ENCODE measurements around the gene ATIC.

The ATIC gene

GRCh38 chr2:215361876-215362561 lies 50.2 kb downstream of the ATIC start:
- Histone ChIP-seq H3K36me3 (replicated peaks) (peaks cover 76% of the 10 kb centered on the region), H3K27ac (no peak overlapping the region), H3K4me3 (ENCODE audit: low read depth, low read length) (no peak overlapping the region), H3K27me3 (replicated peaks) (no peaks in the 10 kb centered on the region)
- TF ChIP-seq CTCF (IDR thresholded peaks at IDR 0.05; ENCODE audit: low read depth, low read length, missing control alignments), result no peak
- in situ Hi-C loops (cut with HindIII; ENCODE audit: low pct_ligation_motif_present, low sequenced_read_pairs), result no loop called here
- DNase-seq, result peak; percentile 49

GRCh38 chr2:215362562-215362904 lies 50.7 kb downstream of the ATIC start:
- in situ Hi-C loops (cut with HindIII; ENCODE audit: low pct_ligation_motif_present, low sequenced_read_pairs), result no loop called here
- DNase-seq, result no peak
- Histone ChIP-seq H3K36me3 (replicated peaks) (peaks cover 81% of the 10 kb centered on the region), H3K27me3 (replicated peaks) (no peaks in the 10 kb centered on the region), H3K4me3 (ENCODE audit: low read depth, low read length) (no peak overlapping the region), H3K27ac (no peak overlapping the region)
- no peak for TF ChIP-seq CTCF (IDR thresholded peaks at IDR 0.05; ENCODE audit: low read depth, low read length, missing control alignments)

GRCh38 chr2:215363039-215363438 lies 51.2 kb downstream of the ATIC start:
- peaks cover 86% of the 10 kb centered on the region for H3K36me3 ChIP-seq (replicated peaks)
- no peak overlapping the region for H3K27ac ChIP-seq
- DNase-seq, result no peak
- no peaks in the 10 kb centered on the region for H3K27me3 ChIP-seq (replicated peaks)
- TF ChIP-seq CTCF (IDR thresholded peaks at IDR 0.05; ENCODE audit: low read depth, low read length, missing control alignments), result no peak
- in situ Hi-C loops (cut with HindIII; ENCODE audit: low pct_ligation_motif_present, low sequenced_read_pairs), result no loop called here
- H3K4me3 ChIP-seq (ENCODE audit: low read depth, low read length), result no peak overlapping the region

- no peaks in the 10 kb centered on the region for H3K27me3 ChIP-seq (replicated peaks)
- peak overlapping the region; percentile 21 for H3K27ac ChIP-seq
- in situ Hi-C loops (cut with HindIII; ENCODE audit: low pct_ligation_motif_present, low sequenced_read_pairs), result no loop called here
- TF ChIP-seq CTCF (IDR thresholded peaks at IDR 0.05; ENCODE audit: low read depth, low read length, missing control alignments), result no peak
- H3K36me3 ChIP-seq (replicated peaks), result peaks cover 92% of the 10 kb centered on the region
- DNase-seq, result no peak
- H3K4me3 ChIP-seq (ENCODE audit: low read depth, low read length), result no peak overlapping the region
Measured at GRCh38 chr2:215363461-215364156, 51.8 kb downstream of the ATIC start.

- in situ Hi-C loops (cut with HindIII; ENCODE audit: low pct_ligation_motif_present, low sequenced_read_pairs), result no loop called here
- no peak for TF ChIP-seq CTCF (IDR thresholded peaks at IDR 0.05; ENCODE audit: low read depth, low read length, missing control alignments)
- DNase-seq, result no peak
- Histone ChIP-seq H3K36me3 (replicated peaks) (peaks cover 92% of the 10 kb centered on the region), H3K27ac (peak overlapping the region; percentile 21), H3K4me3 (ENCODE audit: low read depth, low read length) (no peak overlapping the region), H3K27me3 (replicated peaks) (no peaks in the 10 kb centered on the region)
Measured at GRCh38 chr2:215364157-215365155, 52.6 kb downstream of the ATIC start.
